Measurements from ENCODE around the gene FMN2.
"Not testable (repeated sequence)": the region's sequence is repeated elsewhere in the genome, so short reads cannot be mapped to it uniquely, and the experiment has no call there.

The FMN2 gene

DNA sequence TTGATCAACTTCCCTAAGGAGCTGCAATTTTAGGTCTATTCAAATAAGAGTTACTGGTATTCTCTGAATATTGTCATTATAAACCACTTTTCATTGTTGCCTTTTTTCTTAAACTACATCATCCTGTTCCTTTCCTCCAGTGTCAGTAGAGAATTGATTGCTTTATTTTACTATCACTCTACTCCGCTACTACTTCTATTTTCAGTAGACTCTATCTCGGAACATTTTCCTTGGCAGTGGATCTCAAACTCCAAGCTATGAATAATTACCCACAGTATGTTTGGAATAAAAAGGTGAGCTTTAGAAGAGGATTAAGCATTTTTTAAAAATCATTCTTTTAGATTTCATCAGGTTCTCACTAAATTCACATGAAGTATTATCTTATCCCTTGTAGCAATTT, 295.4 kb downstream of the FMN2 start:
- FAIRE-seq = no peak

DNA sequence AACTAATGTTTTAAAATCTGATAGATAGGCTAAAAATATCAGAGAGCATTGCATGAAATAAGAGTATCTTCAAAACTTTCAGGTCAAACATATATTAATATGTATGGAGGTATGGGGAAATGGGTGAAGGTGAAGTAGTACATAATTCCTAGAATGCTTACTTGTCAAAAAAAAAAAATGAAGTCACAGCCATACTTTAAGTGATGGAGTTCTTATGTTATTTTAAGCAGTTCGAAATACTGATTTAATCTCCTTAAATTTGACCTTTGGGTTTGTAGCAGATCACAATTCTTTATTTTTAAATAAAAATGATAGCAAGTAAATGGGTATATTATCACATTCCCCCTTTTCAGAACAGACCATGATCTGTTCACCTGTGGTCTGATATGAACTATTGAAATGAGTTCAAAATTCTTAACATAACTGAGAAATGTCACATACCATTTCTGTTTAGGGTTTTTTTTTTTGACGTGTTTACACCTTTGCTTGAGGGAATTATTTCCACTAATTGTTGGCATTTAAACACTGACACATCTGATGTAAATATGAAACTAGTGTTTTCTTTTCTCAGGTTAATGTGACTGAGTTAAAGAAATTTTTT, 300.1 kb downstream of the FMN2 start:
- FAIRE-seq = no peak

DNA sequence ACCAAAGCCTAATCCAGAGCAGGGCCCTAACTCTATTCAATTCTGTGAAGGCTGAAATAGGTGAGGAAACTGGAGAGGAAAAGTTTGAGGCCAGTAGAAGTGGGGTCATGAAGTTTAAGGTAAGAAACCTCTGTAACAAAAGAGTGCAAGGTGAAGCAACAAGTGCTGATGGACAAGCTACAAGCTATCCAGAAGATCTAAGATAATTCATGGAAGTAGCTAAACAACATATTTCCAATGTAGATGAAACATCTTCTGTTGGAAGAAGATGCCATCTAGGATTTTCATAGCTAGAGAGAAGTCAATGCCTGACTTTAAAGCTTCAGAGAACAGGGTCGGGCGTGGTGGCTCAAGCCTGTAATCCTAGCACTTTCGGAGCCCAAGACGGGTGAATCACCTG, 302.7 kb downstream of the FMN2 start:
- FAIRE-seq = no peak

DNA sequence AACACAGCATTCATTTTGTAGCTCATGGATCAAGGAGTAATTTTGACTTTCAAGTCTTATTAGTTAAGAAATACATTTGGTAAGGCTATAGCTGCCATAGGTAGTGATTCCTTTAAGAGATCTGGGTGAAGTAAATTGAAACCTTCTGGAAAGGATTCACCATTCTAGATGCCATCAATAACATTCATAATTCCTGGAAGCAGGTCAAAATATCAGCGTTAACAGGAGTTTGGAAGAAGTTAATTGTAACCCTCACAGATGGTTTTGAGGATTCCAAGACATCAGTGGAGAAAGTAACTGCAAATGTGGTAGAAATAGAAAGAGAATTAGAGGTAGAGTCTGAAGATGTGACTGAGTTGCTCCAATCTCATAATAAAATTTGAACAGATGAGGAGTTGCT, 303.7 kb downstream of the FMN2 start:
- FAIRE-seq = no peak

DNA sequence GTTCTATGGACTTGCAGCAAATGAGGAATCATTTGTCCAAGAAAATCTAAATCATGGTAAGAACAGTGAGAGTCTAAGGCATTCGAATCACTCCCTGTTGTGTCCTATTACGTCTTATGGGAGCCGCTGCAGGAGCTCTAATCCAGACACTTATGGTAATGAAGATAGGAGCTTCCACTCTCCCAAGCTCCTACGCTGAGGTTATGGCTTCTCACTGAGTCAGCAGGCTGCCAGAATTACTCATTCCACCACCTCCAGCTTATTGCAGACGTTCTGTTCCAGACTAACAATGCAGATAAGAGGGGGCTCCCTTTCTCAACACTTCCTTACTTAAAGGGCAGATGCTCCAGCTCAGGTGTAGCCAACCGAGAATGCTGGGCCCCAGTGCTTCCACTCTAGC, 307.7 kb downstream of the FMN2 start:
- FAIRE-seq = no peak

DNA sequence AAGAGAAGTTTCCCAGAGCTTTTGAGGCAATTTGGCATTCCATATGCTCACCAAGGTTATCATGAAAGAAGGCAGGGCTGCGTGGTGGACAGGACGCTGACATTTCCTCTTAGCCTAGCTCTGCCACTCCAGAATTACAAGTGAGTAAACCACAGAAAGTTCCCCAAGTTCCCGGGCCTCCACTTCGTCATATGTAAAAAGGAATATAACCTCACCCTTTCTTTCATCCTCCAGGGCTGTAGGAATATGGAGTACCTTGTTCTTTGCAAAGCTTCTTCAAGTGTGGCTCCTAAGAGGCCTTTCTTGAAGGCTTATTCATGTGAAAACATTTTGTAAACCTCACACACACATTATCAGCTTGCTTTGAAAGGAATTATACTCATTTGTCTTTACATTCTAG, 310.0 kb downstream of the FMN2 start:
- FAIRE-seq = no peak

DNA sequence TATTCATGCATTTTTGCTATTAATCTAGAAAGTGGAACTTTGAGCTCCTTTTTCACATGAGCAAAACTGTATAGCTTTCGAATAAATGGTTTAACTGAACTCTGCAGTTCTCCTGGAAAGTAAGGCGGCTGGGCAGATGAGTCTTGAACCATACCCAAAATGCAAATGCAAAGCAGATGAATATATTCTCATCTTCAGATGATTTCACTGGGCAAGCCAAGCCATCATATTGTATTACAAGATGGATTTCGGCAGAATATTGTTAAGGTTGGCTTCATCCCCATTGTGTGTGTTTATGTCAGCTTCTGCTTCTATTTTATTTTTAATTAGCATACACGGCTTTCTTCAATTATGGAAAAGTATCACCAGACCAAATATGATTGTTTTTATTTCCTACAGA, 310.6 kb downstream of the FMN2 start:
- FAIRE-seq = no peak

DNA sequence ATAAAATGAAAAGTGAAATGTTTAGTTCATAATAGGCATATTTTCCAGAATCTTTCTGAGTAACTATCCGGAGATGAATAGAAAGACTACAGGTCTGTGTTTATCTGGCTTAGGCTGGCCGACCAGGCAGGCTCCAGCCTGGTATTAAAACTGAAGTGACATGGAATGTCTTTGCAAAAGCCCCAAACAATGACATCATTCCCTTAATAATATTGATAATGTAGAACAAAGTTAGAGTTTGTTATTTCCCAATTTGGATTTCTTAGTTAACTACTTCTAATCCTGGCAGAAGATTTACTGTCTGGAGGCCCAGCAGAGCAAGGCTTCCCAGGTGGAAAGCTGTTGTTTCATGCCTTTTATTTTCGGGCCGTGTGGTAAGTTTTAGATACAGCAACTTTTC, 312.6 kb downstream of the FMN2 start:
- no peak for FAIRE-seq

DNA sequence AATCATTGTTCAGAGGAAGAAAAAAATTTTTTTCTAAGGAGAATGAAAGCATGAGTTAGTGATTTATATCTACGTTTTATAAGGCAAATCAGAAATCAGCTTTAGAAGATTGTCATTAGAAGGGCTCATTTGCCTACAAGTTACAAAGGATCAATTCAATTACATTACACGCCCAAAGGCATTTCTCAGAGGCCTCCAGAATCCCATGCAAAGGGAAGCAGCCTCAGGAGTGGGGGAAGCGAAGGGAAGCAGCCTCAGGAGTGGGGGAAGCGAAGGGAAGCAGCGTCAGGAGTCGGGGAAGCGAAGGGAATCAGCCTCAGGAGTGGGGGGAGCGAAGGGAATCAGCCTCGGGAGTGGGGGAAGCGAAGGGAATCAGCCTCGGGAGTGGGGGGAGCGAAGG, 314.1 kb downstream of the FMN2 start:
- no peak for FAIRE-seq

DNA sequence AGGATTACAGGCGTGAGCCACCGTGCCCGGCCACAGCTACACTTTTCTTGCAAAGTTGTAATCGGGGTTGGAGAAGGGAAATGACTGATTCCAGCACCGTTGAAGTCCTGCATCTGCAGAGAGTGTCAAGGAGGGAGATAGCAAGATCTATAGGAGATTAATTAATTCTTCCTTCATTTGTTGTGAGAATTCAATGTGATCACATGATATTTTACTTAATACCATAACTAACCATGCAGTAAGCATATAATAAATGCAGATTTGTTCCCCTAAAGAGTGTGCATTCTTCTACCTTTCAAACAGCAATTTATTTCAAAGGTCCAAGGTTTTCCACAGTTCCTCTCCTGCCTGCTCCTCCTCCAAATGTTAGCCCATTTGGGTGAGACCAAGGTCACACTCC, 315.7 kb downstream of the FMN2 start:
- FAIRE-seq = no peak

DNA sequence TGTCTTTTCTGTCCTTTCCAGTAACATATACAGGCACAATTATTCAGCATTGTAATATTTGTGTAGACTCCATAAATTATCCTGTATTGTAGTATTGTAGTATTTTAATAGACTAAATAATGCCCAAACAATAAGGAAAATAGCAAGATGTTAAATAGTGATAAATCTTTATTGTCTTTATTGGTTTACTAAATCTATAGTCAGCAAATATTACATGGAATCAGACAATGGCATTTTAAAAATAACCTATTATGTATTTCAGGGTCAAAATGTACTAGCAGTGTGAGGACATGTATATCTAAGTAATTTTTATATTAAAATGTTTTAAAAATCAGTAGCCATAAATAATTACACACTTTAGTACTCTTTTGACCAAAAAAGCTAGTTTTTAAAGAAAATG, 317.9 kb downstream of the FMN2 start:
- FAIRE-seq = no peak

DNA sequence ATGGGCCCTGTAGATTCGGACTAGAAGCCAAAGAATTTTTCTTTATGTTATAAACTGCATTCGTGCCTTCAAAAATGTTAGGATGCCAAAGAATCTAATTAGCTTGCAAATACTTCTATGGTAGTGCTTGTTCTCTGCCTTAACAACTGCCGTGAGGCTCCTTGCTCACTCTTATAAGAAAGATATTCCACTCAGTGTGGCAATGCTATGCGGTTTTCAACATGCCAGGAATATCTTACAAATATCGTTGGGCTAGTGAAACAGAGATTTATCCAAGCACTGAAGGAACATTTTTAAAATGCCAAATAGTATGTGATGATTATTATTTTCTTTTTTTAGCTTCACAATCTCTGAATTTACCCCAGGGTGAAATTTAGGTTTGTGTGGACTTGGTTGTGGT, 322.0 kb downstream of the FMN2 start:
- FAIRE-seq = no peak

DNA sequence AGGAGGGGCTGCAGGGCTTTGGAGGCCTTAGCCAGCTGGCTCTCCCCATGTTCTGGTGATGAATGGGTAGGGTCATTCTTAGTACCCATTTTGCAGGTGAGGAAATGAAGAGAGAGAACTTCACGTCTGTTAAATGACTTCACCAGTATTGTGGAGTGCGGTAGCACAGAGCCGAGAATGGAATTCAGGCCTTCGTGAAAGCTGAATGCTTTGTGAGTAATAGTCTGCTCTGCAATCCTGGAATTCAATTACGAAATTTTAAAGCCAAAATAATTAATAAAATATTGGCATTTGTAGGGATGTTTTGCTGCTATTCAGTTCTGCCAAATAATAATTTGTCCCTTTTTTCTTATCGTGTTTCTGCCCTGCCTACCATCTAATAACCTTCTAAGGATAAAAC, 322.6 kb downstream of the FMN2 start:
- no peak for FAIRE-seq

DNA sequence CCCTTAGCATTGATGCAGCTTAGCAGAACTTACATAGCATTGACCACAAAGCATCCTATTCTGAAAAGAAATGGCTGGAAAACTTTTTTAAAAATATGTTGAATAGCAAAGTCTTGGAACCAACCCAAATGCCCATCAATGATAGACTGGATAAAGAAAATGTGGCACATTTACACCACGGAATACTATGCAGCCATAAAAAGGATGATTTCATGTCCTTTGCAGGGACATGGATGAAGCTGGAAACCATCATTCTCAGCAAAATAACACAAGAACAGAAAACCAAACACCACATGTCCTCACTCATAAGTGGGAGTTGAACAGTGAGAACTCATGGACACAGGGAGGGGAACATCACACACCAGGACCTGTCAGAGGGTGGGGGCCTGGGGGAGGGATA, 323.3 kb downstream of the FMN2 start:
- FAIRE-seq = not testable (repeated sequence)

DNA sequence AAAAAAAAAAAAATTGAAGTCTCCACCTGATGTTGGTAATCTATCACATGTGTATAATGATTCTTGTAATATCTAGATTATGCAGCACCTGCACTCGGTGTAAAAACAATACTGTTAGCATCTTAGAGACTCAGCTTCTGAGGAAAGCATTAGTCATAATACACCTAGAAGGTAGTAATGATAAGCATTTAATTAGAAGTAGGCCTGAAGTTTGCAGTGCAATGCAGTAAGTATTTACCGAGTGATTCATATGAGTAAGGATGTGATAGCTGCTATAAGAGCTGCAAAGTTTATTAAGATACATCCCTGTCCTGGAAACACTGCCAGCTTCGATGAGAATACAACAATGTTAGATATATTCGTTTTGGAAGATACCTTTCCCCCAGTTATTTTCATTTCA, 323.8 kb downstream of the FMN2 start:
- no peak for FAIRE-seq

DNA sequence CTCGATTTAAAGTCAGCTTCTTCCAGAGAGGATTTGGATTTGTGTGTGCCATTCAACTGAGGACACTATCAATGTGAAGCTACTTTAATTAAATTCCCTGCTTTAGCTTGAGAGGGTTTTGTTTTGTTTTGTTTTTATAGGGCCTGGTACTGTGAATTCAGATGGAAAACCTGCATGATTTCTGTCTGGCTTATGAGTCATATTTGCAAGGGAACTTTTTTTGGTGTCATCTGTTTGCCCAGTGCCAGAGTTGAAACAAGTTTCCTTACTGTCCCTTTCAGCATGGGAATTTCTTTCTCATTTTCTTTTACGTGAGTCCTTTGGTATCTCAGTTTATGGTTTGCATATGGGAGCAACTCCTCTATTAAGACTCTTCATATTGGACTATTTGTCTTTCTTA, 325.6 kb downstream of the FMN2 start:
- FAIRE-seq = no peak

DNA sequence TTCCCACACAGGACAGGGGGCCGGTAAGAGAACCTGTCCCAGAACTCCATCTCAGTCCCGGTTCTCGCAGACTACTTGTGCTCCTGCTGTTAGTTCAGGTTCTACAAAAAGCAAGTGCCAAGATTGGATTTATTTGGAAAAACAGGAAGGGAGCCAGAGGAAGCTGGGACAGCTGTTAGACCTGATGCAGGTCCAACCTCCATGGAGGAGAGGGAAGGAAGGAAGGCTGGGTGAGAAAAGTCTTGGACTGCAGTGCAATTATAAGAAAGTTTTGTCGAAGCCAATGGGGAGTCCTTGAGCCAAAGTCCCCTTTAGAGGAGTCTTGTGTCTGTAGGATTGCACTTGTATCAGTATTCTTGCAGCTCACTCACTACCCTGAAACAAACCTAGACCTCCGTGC, 329.1 kb downstream of the FMN2 start:
- no peak for FAIRE-seq

DNA sequence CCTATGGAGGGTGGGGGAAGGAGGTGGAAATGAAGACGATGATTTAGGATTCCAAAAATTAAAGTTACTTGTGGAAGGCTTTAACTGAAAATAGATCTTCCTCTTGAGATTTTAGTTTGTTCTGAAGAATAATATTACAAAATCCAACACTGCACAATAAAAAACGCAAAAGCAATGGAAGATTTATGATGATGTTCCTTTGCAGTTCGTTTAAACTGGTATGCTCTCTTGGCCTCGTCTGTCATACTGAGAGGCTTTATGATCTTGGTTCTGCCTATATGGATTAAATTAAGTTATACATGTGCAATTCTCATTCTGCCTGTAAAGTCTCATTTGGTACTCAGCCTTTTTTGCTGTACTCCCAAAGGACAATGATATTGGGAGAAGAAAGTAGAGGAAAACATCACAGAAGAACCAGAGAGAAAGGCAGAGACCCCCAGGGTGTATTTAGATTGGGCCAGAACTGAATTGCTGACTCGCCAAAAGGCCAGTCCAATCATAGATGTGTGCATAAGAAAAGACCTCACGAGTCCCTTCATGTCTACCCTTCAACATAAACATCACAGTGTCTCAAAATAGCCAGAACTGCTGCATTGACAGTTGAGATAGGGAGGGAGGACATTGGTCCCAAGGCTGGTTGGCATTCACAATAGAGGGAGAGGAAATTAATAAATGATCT, 331.7 kb downstream of the FMN2 start:
- FAIRE-seq = no peak

DNA sequence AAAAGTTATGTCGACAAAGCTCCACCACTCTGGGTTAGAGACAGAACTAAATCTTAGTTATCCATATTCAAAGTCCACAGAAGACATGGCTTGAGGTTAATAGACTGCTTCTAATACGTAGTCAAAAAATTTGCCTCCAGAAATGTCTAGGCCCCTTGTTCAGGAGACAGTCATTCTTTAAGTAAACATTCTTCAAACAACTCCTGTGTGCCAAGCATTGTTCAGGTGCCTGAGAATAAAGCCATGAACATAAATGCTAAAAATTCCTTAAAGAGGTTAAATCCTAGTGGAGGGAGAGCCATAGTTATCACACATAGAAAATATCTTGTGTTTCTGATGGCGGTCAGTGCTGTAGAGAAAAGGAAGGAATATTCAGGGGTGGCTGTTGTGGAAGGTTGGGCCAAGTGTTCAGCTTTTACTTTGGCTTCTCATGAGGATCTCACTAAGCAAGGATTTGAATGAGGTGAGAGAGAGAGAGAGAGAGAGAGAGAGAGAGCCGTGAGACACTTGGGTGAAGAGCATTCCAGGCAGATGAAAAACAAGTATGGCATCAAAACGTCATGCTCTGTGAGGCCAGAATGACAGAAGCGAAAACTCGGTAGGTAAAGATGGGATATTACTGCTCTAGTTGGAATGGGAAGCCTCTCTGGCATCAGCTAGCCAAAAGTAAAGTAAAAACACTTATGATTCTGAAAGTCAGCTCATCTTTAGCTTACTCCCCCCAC, 333.2 kb downstream of the FMN2 start:
- FAIRE-seq = no peak

DNA sequence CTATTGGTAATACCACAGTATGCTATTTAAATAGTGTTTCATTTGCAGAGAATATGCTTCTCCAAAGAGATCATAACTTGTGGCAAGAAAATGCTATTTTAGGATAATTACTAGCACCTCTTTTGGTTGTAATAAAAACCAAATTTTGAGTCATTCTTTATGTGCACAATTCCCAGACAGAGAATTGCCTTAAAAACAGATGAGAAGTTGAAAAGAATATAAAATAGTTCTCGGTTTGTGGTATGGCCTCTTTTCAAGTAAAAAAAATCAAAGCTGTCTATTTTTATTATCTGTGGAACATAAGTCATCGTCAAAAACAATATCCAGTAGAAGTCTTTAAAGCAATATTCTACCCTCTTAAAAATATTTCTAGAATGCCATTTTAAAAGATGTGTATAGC, 334.4 kb downstream of the FMN2 start:
- no peak for FAIRE-seq

DNA sequence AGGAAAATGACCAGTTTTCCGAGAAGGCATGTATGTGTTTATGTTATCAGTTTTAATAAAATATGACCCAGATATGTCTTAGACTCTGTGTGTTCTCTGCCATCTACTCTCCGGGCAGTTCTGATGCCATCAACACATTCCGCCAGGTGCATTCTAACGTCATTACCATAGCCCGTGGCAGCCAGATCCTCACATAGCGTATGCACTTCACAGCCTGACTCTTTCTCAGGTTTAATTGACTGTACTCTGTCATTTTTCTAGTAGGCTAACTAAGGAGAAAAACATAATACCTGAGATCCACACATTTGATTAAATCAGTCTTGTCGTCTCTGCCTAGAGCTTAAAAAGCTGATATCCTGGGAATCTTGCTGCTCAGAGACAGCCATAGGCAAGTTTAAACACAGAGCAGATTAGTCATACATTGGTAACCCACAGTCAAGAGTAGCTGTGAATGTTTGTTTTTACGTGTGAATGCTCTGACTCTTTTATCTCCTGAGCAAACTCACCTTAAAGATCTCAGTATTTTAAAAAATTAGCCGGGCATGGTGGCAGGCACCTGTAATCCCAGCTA, 344.4 kb downstream of the FMN2 start:
- no peak for FAIRE-seq

DNA sequence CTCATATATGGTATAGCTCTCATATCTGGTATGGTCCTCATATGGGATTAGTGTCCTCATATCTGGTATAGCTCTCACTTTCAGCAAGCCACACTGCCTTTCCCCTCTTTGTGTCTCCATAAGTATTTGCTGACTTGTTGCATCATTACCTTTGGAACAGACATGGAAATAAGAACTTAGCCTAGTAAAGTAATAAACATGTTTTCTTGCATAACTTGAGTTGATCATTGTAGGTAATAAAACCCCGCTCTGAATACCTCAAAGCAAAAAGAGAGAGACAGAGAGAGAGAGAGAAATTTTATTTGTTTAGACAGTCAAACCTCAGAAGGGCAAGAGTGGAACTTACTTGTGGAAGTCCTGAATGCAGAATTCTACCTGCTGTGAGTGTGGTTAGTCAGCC, 350.0 kb downstream of the FMN2 start:
- FAIRE-seq = no peak

DNA sequence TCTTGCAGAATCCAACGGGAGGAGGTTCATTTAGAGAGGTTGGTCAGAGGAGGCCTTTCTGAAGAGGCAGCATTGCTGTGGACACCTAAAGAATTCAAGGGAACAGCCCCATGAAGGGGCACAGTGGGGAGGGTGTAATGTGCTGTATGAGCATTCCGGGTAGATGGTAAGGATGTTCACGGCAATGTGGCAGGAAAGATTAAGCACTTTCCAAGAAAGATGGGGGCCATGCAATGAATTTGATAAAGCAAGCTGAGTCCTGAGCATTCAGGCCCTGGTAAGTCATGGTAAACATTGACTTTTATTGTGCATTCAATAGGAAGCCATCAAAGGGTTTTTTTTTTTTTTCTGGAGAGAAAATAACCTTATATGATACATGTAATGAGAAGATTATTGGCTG, 353.7 kb downstream of the FMN2 start:
- FAIRE-seq = no peak

DNA sequence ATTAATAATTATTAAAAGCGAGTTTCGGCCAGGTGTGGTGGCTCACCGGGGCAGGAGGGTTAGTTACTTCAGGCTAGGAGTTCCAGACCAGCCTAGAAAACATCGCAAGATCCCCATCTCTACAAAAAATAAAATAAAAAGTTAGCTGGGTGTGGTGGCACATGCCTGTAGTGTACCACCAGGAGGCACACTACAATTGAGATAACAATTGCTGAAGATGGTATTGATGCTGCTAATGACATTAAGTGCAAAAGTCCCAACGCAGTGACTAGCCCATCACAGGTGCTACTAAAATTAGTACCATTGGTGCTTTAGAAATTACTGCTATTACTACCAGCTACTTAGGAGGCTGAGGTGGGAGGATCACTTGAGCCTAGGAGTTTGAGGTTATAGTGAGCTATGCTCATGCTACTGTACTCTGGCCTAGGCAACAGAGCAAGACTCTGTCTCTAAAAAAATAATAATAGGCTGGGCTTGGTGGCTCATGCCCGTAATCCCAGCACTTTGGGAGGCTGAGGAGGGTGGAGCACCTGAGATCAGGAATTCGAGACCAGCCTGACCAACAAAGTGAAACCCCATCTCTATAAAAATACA, 363.6 kb downstream of the FMN2 start:
- no peak for FAIRE-seq
